Mucosa of descending colon (tissue), 3 donors: Measurements from ENCODE around the gene ASCC2. TPM values are rescaled to one million over a fixed set of nuclear protein-coding genes. Genes with fewer than 3 reads are reported as not detected.

ENCODE experiments used
- ATAC-seq: fragments of 200-7000 bp; cut with Tn5 transposase; one replicate; pipeline ENCODE4 v1.9.1; 2020; ENCODE audit warnings: mild to moderate bottlenecking, moderate library complexity
- DNase-seq, 3 donors: peaks; one replicate each; pipeline ENCODE4 v3.0.0-alpha.2; 2020
- H3K36me3 ChIP-seq: fragments of 200-600 bp; one replicate; pipeline ENCODE4 v1.8.0; 2021; ENCODE audit warnings: low read depth, mild to moderate bottlenecking
- H3K4me1 ChIP-seq: fragments of 200-600 bp; one replicate; pipeline ENCODE4 v1.8.0; 2021; ENCODE audit warnings: low read depth, mild to moderate bottlenecking
- H3K4me3 ChIP-seq: fragments of 200-600 bp; one replicate; pipeline ENCODE4 v1.8.0; 2021; ENCODE audit warnings: mild to moderate bottlenecking
- H3K9me3 ChIP-seq: fragments of 200-600 bp; one replicate; pipeline ENCODE4 v1.8.0; 2021; ENCODE audit warnings: mild to moderate bottlenecking
- CTCF ChIP-seq: fragments of 200-600 bp; IDR thresholded peaks from one replicate; pipeline ENCODE4 v1.8.0; 2022; ENCODE audit warnings: antibody characterized with exemption, mild to moderate bottlenecking
- intact Hi-C, 2 donors: fragments of 100-400 bp; cut with DNase I in 1 of 2; cut with micrococcal nuclease in 1 of 2; formaldehyde crosslinking; loops; one replicate each; pipeline versions ENCODE4 v1.11.0 to v1.11.1; 2022; cut with DNase I, micrococcal nuclease
- total RNA-seq, 3 donors: library from RNA; stranded (reverse); fragmentation: NEBNext Ultra II Directional in 2 of 3; extraction: Animal tissue kit (Norgen Biotek cat#: 25700) in 2 of 3; gene quantifications; one replicate each; pipeline versions ENCODE4 v1.2.1 to v1.2.4, GENCODE V29; 2021 to 2023
- donor health status: DM: no; HTN: no; CAD: no; lungs with moderate emphysema.
- donor health status: DM: no; HTN: no; CAD: no.
- donor health status: DM: no; HTN: yes; CAD: no.

Gene ASCC2
- total RNA-seq, 3 donors from 2014 or later, result 61.3 to 81.0 (median 63.5) TPM

- intact Hi-C loops, result no loop called here
- DNase-seq (no peak), ATAC-seq (no peak)
- no peaks in the 10 kb centered on the region for H3K9me3 ChIP-seq
- H3K4me3 ChIP-seq, result no peak overlapping the region
- H3K4me1 ChIP-seq, result no peaks in the 10 kb centered on the region
- H3K36me3 ChIP-seq, result no peaks in the 10 kb centered on the region
- TF ChIP-seq CTCF, result no peak
These were observed 49.5 kb downstream of the ASCC2 start for GRCh38 chr22:29788339-29789279.

- Histone ChIP-seq H3K9me3 (no peaks in the 10 kb centered on the region), H3K4me1 (no peaks in the 10 kb centered on the region), H3K36me3 (no peaks in the 10 kb centered on the region), H3K4me3 (no peak overlapping the region)
- no peak for DNase-seq
- ATAC-seq, result no peak
- TF ChIP-seq CTCF, result no peak
- intact Hi-C loops, result no loop called here
These were observed 50.6 kb downstream of the ASCC2 start for GRCh38 chr22:29787371-29787980.

GRCh38 chr22:29786031-29786430, 52.0 kb downstream of the ASCC2 start:
- DNase-seq (no peak), ATAC-seq (no peak)
- Histone ChIP-seq H3K36me3 (no peaks in the 10 kb centered on the region), H3K9me3 (no peaks in the 10 kb centered on the region), H3K4me3 (no peak overlapping the region), H3K4me1 (peaks cover 8% of the 10 kb centered on the region)
- intact Hi-C loops, result no loop called here
- no peak for TF ChIP-seq CTCF

- intact Hi-C loops, result no loop called here
- no peak for ATAC-seq
- Histone ChIP-seq H3K4me3 (no peak overlapping the region), H3K9me3 (no peaks in the 10 kb centered on the region), H3K36me3 (no peaks in the 10 kb centered on the region), H3K4me1 (peaks cover 9% of the 10 kb centered on the region)
- no peak for TF ChIP-seq CTCF
- no peak for DNase-seq
These were observed 53.4 kb downstream of the ASCC2 start for GRCh38 chr22:29784451-29785361.

- Histone ChIP-seq H3K4me1 (peaks cover 9% of the 10 kb centered on the region), H3K9me3 (no peaks in the 10 kb centered on the region), H3K36me3 (no peaks in the 10 kb centered on the region), H3K4me3 (no peak overlapping the region)
- intact Hi-C loops, result no loop called here
- ATAC-seq, result peak; percentile 95
- peak; percentile 73 to 75 (median 75) for DNase-seq
- TF ChIP-seq CTCF, result no peak
These were observed 55.8 kb downstream of the ASCC2 start for GRCh38 chr22:29782061-29782845.
